Subcutaneous preadipocyte (primary cell): ENCODE results near the gene C19orf85. TPM values are rescaled to one million over a fixed set of nuclear protein-coding genes. Genes with fewer than 3 reads are reported as not detected.

Source experiments
- total RNA-seq: library from RNA; depleted of rRNA; stranded (reverse); fragments of >200 nt; gene quantifications from 2 replicates; pipeline ENCODE4 v1.2.3, GENCODE V29; 2012

Gene C19orf85
- not detected in 2 replicates for total RNA-seq

GRCh38 chr19:55464662-55465054 is at the start of gene C19orf85:
Gene C19orf85 (minus strand): TSS chr19:55464751. CDS start chr19:55464554, 197 bp downstream.

GRCh38 chr19:55487924-55488687 is 23.6 kb upstream of the C19orf85 start, which contains the start of gene SSC5D:
Gene SSC5D (plus strand): TSS chr19:55488436. CDS start chr19:55488590, 154 bp downstream.

GRCh38 chr19:55484593-55485438 is 20.3 kb upstream of the C19orf85 start, which contains the start of gene NAT14:
Gene NAT14 (plus strand): TSS chr19:55485188. CDS start chr19:55485709, 521 bp downstream.

GRCh38 chr19:55476100-55476775 is 11.7 kb upstream of the C19orf85 start, which contains the start of gene ZNF628:
Gene ZNF628 (plus strand): TSS chr19:55476617. CDS start chr19:55479911, 3,294 bp downstream.

GRCh38 chr19:55461259-55461973 is 3.1 kb downstream of the C19orf85 start, which contains the start of gene ISOC2:
Gene ISOC2 (minus strand): TSS chr19:55461642. CDS start chr19:55456486, 5,156 bp downstream.

GRCh38 chr19:55443045-55443823 is 21.3 kb downstream of the C19orf85 start, which contains the start of gene SHISA7:
Gene SHISA7 (minus strand): TSS chr19:55443300. CDS start chr19:55442863, 437 bp downstream.

Other genes with a start within 250 kb of the C19orf85 start
- gene TMEM86B, start 236.0 kb downstream of the C19orf85 start, total RNA-seq = 0.73 and 2.3 TPM in 2 replicates
- 32.3 and 44.8 TPM in 2 replicates for gene PPP6R1, start 205.7 kb downstream of the C19orf85 start, total RNA-seq
- 36.6 and 38.9 TPM in 2 replicates for gene HSPBP1, start 184.6 kb downstream of the C19orf85 start, total RNA-seq
- 0.59 and 1.8 TPM in 2 replicates for gene BRSK1, start 180.8 kb downstream of the C19orf85 start, total RNA-seq
- not detected in 2 replicates for gene TMEM150B, start 139.4 kb downstream of the C19orf85 start, total RNA-seq
- 6.6 and 7.6 TPM in 2 replicates for gene KMT5C, start 124.9 kb downstream of the C19orf85 start, total RNA-seq
- not detected in 2 replicates for gene COX6B2, start 110.0 kb downstream of the C19orf85 start, total RNA-seq
- not detected in 2 replicates for gene GARIN5B, start 101.5 kb downstream of the C19orf85 start, total RNA-seq
- 0.37 and 1.6 TPM in 2 replicates for gene IL11, start 94.3 kb downstream of the C19orf85 start, total RNA-seq
- gene TMEM190, start 87.9 kb downstream of the C19orf85 start, total RNA-seq = not detected in 2 replicates
- gene TMEM238, start 80.5 kb downstream of the C19orf85 start, total RNA-seq = not detected in 2 replicates
- 171 and 427 TPM in 2 replicates for gene RPL28, start 78.8 kb downstream of the C19orf85 start, total RNA-seq
- gene UBE2S, start 57.0 kb downstream of the C19orf85 start, total RNA-seq = 72.0 and 185 TPM in 2 replicates
- gene SHISA7, start 21.5 kb downstream of the C19orf85 start, total RNA-seq = not detected in 2 replicates
- 83.0 and 83.9 TPM in 2 replicates for gene ISOC2, start 3.1 kb downstream of the C19orf85 start, total RNA-seq
- 2.6 and 2.7 TPM in 2 replicates for gene ZNF628, start 11.9 kb upstream of the C19orf85 start, total RNA-seq
- 9.9 and 10.0 TPM in 2 replicates for gene NAT14, start 20.4 kb upstream of the C19orf85 start, total RNA-seq
- 9.2 and 14.7 TPM in 2 replicates for gene SSC5D, start 23.7 kb upstream of the C19orf85 start, total RNA-seq
- gene SBK2, start 72.4 kb upstream of the C19orf85 start, total RNA-seq = not detected in 2 replicates
- 0.37 TPM in 1 of 2 replicates, not detected in the other for gene SBK3, start 80.8 kb upstream of the C19orf85 start, total RNA-seq
- 4.3 and 4.4 TPM in 2 replicates for gene ZNF579, start 116.1 kb upstream of the C19orf85 start, total RNA-seq
- gene FIZ1, start 134.8 kb upstream of the C19orf85 start, total RNA-seq = 4.0 and 4.3 TPM in 2 replicates
- 11.9 and 12.5 TPM in 2 replicates for gene ZNF524, start 135.5 kb upstream of the C19orf85 start, total RNA-seq
- gene ZNF865, start 140.9 kb upstream of the C19orf85 start, total RNA-seq = 1.1 and 1.6 TPM in 2 replicates
- gene ZNF784, start 159.8 kb upstream of the C19orf85 start, total RNA-seq = 3.1 and 3.7 TPM in 2 replicates
- gene ZNF580, start 176.3 kb upstream of the C19orf85 start, total RNA-seq = 3.7 and 5.9 TPM in 2 replicates
- 20.3 and 31.6 TPM in 2 replicates for gene ZNF581, start 178.9 kb upstream of the C19orf85 start, total RNA-seq
- gene CCDC106, start 183.5 kb upstream of the C19orf85 start, total RNA-seq = 3.3 and 5.9 TPM in 2 replicates
- gene U2AF2, start 190.3 kb upstream of the C19orf85 start, total RNA-seq = 88.9 and 115 TPM in 2 replicates
- 25.8 and 29.8 TPM in 2 replicates for gene EPN1, start 210.5 kb upstream of the C19orf85 start, total RNA-seq